Measurements from ENCODE around the gene RHOA.
"Not testable (repeated sequence)": the region's sequence is repeated elsewhere in the genome, so short reads cannot be mapped to it uniquely, and the experiment has no call there.

Gene RHOA

DNA sequence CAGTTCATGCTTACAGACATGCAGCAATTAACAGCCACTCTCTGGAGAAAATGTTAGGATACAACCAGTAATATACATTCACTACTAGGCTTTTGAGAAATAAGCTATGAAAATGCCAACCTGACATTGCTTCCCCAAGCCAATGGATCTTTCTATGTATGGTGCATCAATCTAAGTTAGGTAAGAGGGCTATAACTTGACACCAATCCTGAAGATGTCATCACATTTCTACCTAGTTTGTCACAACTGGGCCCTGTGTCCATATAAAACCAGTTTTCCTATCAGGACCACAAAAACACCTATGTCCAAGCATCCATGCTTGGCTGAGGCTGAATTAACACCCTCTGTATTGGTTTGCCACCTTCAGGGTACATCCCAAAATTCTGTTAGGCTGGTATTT lies 39.8 kb downstream of the RHOA start:
- no peak for DNase-seq (ENCODE audit: low read depth in 2 of 3, low spot score in 2 of 3)

DNA sequence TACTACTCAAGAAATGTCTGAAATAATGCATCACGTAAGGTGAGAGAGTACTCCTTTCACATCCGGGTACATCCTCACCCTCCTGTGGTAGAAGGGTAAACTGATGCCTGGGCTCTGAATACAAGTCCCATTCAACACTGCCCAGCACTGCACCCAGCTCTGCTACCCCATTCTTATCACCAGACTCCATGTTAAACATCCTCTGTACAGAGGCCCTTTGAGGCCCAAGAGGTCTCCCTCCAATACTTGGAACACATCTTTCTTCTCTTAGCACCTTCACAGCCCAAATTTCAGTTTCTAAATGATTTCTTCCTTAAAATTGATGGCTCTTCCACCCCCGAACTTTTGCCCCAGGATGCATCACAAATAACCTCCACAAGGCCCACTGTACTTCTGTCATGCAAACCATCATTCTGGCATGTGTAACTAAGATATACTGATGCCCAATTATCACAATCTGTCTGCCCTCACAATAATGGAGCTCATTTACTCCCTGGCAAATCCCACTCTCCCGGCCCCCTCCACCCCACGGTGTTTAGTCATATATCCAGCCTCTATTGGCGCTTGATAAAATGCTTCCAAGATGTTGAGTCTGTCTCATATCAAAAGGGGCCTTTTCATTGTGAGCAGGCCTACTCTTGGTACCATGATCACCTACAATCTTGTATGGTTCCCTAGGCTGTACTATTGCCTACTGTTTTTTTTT lies 41.0 kb downstream of the RHOA start:
- no peak for DNase-seq (ENCODE audit: low read depth in 2 of 3, low spot score in 2 of 3)

DNA sequence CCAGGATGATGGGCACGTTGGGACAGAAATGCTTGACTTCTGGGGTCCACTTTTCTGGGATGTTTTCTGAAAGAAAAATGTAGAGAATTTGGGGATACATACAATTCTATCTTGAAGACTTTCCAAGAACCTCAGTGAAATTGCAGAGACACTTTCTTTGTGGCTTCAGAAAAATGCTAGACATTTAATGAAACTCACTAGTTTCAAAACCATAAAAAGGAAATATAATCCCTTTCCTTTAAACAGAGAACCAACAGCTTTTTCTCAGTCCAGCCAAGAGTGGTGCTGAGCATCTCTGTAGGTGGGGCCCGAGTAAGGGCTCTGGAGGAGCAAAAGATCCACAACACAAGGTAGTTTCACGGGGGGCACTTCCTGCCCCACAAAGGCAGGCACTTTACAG lies 49.2 kb downstream of the RHOA start:
- DNase-seq (ENCODE audit: low read depth in 2 of 3, low spot score in 2 of 3): no peak

DNA sequence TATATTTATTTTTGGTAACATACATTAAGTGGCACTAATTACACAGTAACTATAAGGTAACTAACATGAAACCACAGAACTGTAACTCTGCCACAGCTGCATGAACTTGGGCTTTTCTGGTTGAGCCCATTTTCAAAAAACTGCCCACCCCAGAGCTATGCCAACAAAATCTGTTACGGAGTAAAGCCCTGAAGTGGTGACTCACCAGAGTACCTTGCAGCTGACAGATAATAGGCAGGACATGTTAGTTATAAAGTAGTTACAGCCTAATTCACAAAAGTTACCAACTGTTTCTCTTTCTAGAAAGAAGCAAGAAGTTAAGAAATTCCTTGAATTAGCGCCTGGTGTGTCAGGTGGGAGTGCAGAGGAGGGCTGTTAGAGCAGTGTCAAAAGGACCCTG lies 52.2 kb downstream of the RHOA start:
- no peak for DNase-seq (ENCODE audit: low read depth in 2 of 3, low spot score in 2 of 3)

DNA sequence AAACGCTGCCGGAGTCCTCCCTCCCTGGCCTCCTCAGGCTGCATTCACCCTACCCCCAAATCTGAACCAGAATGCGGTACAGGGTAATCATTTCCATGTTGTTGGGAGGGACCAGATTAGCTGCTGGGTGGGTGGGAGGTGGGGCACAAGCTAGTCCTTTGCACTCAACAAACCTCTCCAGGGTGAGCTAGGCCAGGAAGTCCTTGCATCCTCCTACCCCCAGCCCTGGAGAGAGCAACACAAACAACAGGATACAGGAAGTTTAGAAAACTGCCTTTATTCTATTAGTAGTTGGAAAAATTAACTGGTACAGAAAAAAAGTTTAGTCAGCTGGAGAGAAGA lies 52.9 kb downstream of the RHOA start:
- DNase-seq (ENCODE audit: low read depth in 2 of 3, low spot score in 2 of 3): no peak

DNA sequence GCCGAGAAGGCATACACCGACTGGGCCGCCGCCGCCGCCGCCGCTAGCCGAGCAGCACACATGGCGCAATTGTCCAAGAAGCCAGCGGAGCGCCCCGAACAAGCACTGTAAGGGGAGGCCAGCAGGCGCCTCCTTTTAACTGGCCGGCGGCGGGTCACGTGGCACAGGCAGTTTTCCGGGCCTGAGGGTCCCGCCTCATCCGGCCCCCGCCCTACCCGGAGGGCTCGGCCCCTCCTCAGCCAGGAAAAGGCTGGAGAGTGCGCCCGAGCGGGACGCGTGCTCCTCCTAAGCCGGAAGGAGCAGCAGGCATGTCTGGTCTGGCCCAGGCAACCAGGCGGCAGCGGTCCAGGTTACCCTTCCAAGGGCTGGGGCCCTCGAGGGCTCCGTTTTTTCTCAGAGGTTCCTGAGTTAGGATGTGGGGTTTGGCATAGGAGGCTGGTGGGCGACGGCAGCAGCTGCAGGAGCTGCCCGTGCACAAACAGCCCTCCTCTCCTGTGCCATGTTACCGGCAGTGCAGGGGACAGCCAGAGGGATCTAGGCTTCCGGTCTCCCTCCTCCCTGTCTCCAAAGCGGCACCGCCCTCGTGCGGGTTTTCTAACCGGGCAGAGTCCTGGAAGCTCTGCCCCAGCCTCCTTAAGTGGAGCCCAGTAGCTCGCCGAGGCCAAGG lies 53.4 kb downstream of the RHOA start, which contains the start of gene GPX1:
TSS of gene GPX1 (minus strand) at position 137 of the 667 bp plus-strand sequence. CDS start at position 62, 75 bp downstream.
- DNase-seq (ENCODE audit: low read depth in 2 of 3, low spot score in 2 of 3): peak; percentile 72 to 78 (median 75)

DNA sequence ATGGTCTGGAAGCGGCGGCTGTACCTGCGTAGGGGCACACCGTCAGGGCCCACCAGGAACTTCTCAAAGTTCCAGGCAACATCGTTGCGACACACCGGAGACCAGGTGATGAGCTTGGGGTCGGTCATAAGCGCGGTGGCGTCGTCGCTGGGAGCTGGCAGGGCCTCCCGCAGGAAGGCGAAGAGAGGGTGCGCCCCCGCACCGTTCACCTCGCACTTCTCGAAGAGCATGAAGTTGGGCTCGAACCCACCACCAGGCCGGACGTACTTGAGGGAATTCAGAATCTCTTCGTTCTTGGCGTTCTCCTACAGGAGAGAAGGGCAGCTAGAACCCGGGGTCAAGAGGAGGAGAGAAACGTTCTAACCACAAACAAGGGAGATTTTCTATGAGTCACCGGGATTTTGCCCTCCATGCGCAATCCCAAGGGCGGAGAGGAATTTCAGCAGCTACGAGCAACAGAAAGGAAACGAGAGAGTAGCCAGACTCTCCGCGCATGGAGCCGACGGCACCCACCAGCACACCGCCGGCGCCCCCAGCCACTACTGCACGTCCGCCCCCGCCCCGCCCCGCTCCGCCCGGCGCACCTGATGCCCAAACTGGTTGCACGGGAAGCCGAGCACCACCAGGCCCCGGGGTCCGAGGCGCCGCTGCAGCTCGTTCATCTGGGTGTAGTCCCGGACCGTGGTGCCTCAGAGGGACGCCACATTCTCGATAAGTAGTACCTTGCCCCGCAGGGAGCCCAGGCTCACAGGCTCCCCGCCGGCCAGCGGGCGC lies 54.1 kb downstream of the RHOA start:
- DNase-seq (ENCODE audit: low read depth in 2 of 3, low spot score in 2 of 3): peak; percentile 23 to 30 (median 29)

DNA sequence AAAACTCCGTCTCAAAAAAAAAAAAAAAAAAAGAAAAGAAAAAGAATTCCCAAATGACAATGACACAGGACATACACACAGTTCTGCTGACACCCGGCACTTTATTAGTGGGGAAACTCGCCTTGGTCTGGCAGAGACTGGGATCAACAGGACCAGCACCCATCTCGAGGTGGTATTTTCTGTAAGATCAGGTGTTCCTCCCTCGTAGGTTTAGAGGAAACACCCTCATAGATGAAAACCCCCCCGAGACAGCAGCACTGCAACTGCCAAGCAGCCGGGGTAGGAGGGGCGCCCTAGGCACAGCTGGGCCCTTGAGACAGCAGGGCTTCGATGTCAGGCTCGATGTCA lies 54.7 kb downstream of the RHOA start:
- DNase-seq (ENCODE audit: low read depth in 2 of 3, low spot score in 2 of 3): not testable (repeated sequence)

DNA sequence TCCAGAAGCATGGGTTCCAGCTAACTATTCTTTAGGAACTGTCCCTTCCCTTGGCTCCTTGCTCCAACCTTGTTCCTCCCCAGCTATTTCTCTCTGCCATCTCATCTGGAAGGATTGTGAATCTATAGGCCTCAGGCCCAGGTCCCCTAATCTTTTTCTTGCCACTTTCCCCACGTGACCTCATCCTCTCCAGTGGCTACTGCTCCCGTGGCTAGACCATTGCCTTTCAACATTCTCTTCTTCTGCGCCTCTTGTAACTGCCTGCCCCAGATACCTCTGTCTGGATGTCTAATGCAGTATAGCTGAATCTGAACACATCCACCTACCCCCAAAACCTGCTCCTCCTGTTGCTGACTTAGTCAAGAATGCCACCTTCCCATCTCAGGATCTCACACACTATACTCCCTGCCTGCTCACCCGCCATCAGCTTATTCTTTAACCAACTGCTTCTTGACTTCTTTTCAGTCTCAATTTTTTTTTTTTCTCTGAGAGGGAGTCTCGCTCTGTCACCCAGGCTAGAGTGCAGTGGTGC lies 58.8 kb downstream of the RHOA start:
- DNase-seq (ENCODE audit: low read depth in 2 of 3, low spot score in 2 of 3): no peak

DNA sequence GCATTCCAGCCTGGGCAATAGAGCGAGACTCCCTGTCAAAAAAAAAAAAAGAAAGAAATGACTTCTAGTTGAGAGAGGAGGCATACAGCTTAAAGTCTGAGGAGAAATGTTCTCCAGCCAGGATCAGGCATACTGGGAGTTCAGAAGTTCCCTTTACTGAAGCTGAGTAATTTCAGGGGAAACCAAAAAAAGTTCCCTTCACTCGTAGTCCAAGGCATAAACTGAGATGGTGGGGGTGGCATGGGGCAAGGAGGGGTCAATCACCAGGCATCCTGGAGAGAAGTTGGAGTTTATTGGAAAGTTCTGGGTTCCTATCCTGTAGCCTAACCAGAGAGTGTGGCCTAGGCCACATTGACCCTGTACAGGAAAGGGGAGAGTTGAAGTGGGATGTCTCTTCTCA lies 59.5 kb downstream of the RHOA start:
- DNase-seq (ENCODE audit: low read depth in 2 of 3, low spot score in 2 of 3): no peak

DNA sequence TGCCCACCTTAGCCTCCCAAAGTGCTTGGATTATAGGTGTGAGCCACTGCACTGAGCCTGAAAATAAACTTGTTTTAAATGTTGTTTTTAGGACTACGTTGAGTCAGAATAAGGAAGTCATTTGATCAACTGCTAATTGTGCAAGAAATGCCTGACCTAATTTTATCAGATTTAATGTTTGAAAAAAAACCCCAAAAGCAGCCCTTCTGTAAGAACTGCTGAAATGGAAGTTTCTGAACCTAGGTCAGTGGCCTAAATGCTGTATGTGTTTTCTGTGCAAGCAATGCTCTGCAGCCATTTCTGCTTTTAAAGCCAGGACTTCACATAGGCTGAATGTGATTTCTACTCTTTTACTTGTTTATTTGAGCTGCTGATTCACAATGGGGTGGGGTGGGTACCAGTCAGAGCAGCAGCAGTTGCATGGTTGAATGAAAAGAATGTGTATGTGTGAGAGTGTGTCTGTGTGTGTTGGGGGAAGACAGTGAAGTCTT lies 60.2 kb downstream of the RHOA start:
- DNase-seq (ENCODE audit: low read depth in 2 of 3, low spot score in 2 of 3): no peak

DNA sequence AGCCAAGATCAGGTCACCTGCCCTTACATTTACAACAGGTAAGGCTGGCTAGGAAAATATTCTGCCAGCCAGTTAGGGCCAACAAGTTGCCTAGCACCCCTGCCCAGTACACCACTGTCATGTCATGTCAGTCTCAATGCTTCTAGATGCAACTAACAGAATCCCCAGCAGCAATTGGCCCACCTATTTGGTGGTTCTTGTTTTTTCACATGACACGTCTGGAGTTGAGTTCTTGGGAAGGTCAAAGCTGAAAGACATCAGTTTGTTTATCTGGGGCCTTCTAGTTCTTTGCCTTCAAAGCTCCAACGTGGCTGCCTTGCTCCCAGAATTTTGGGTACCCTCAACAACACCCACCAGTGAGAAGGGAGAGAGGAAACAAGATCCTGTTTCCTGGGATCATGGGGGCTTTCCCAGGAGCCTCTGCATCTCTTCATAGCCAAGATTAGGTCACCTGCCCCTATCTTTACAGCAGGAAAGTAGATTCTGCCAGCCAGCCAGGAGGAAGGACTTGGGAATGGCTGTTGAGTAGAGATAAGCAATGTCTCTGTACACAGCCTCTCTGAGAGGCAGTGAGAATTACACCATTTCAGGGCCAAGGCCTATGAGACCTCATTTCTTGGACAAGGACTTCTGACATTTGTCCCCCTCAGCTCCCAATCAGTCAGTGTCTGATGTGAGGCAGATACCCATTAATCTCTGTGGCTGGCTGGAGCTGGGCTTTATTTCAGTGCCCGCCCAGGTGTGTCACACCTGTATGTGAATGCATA lies 62.2 kb downstream of the RHOA start:
- DNase-seq (ENCODE audit: low read depth in 2 of 3, low spot score in 2 of 3): no peak

DNA sequence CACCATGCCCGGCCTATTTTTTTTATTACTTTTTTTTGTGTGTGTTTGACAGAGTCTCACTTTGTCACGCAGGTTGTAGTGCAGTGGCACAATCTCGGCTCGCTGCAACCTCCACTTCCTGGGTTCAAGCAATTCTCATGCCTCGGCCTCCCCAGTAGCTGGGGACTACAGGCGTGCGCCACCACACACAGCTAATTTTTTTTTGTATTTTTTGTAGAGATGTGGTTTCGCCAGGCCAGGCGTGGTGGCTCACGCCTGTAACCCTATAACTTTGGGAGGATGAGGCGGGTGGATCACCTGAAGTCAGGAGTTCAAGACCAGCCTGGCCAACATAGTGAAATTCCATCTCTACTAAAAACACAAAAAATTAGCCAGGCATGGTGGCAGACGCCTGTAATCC lies 63.4 kb downstream of the RHOA start:
- not testable (repeated sequence) for DNase-seq (ENCODE audit: low read depth in 2 of 3, low spot score in 2 of 3)

DNA sequence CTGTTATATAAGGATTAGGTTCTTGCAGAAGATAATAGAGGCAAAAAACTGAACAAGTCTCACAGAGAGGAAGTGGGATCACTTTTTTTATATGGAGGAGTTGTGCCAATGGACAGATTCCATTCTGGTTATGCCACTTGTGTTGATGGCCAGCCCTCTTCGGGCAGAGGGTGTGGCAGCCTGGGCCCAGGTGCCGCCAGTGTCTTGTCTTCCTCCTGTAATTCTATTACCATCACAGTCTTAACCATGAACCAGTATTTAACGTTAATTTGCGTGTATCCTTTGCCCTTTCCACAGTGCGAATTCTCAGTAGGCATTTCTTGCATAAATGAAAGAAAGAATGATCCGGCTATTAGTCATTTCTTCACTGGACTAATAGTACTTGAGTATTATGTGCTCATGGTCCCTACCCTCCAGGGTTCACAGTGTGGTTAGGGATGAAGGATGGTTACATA lies 65.0 kb downstream of the RHOA start:
- DNase-seq (ENCODE audit: low read depth in 2 of 3, low spot score in 2 of 3): no peak

DNA sequence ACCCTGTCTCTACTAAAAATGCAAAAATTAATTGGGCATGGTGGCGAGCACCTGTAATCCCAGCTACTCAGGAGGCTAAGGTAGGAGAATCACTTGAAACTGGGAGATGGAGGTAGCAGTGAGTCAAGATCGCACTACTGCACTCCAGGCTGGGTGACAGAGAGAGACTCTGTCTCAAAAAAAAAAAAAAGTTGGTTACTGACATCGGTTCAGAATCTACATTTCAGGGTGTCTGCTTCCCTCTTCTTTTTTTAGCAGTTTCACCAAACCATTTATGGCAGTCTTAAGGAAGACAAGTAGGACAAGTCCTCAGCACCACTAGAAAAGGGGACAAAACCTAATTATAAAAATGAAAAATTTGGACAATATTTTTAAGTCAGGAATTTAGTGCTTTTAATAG lies 68.6 kb downstream of the RHOA start:
- no peak for DNase-seq (ENCODE audit: low read depth in 2 of 3, low spot score in 2 of 3)

DNA sequence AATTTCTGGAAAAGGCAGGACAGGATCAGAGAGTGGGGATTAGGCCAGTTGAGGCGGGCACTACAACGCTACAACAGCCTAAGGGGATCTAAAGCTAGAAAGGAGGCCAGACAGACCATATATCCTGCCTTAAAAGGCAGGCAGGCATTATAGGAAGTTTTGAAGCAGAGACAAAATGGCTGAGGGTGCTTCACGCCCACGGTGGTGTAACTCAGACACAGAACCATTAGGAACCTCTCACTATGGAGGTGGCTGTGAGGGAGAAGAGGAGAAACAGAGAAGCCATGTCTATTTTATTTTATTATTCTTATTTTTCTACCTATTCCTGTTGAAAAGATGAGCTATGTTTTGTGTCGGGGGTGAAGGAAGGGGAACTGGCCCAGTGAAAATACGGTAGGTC lies 69.8 kb downstream of the RHOA start:
- no peak for DNase-seq (ENCODE audit: low read depth in 2 of 3, low spot score in 2 of 3)

DNA sequence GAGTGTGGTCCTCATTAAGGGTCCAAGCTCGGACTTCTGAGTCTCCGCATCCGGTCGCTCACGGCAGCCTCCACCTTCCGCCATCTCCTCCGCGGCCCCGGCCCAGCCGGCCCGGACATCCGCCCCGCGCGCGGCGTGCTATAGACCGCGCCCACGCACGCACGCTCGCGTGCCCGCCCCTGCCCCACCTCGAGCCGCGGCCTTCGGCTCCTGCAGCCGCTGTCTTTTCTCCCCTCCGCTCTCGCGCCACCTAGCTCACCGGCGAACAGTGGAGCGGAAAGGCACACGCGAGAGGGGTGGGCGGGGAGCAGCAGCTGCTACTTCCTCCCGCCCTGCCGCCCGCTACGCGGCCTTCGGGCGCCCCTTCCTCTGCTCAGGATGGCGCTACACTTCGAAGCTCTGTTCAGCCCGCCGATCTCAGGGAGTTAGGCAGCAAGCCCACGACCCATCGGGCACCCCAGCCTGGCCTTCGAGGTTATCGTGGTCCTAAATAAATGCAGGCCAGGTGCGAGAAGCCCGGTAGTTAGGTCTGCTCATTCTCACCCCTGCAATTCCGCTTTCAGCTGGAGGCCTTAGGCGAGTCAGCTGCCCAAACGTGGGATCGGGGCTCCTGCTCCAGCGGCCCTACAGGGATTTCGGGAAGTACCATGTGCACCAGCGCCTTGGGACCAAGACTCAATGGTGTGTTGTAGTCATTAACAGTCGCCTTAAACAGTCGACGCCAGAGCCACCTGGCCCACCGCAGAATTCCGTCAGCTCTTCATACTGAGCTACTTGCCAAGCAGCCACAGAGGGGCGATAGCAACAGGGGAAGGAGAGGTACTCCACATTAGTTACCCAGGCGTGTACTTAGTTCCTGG lies 71.6 kb downstream of the RHOA start, which contains the start of gene USP4:
TSS of gene USP4 (minus strand) at position 113 of the 860 bp plus-strand sequence. CDS start at position 84, 29 bp downstream.
- DNase-seq (ENCODE audit: low read depth in 2 of 3, low spot score in 2 of 3): peak; percentile 78 to 88 (median 81)

DNA sequence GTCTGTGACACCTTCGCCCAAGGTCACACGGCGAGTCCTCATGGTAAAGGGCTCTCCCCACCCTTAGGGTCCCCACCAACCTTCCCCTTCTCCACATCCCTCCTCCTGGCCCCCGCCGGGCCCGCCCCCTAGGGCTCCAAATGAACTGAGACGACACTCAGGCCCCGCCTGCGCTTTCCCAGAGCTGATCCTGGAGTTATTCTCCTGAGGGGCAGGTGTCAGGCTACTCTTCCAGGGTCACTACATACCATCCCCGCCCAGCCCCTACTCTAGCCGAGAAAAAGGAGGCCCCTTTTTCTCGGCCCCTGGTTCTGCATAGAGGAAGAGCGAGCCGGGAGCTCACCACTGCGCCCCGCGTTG lies 72.2 kb downstream of the RHOA start:
- peak in 1 of 3 experiments; percentile 7 for DNase-seq (ENCODE audit: low read depth in 2 of 3, low spot score in 2 of 3)

DNA sequence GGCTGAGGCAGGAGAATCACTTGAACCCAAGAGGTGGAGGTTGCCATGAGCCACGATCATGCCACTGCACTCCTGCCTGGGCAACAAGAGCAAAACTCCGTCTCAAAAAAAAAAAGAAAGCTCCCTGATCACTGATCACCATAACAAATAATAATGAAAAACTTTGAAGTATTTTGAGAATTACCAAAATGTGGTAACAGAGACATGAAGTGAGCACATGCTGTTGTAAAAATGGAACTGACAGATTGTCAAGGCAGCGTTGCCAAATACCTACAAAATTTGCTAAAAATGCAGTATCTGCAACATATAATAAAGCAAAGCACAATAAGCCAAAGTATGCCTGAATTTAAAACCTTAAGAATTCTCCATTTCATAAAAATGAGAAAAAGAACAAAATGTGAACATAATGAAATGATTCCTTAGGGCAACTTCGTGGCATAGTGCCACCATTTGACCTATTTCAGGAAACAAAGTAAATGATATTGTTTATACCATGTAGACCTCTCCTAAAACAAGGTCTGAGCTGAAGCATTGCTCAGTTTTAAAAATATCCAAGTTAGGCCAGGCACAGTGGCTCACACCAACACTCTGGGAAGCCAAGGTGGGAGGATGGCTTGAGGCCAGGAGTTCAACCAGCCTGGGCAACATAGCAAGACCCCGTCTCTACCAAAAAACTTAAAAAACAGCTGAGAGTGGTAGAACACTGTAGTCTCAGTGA lies 77.7 kb downstream of the RHOA start:
- no peak for DNase-seq (ENCODE audit: low read depth in 2 of 3, low spot score in 2 of 3)
